Psoas muscle (tissue), 8 donors: ENCODE results near the gene RMDN2. TPM values are rescaled to one million over a fixed set of nuclear protein-coding genes. Genes with fewer than 3 reads are reported as not detected.

Experiments
- ATAC-seq, 4 donors: fragments of 200-7000 bp; cut with Tn5 transposase; one replicate each; pipeline ENCODE4 v1.9.1; 2020; ENCODE audit warnings: moderate library complexity in 3 of 4, mild to moderate bottlenecking in 2 of 4
- DNase-seq, 2 donors: peaks; one replicate each; pipeline ENCODE4 v3.0.0-alpha.2; 2020
- H3K27ac ChIP-seq: fragments of 200-600 bp; one replicate; pipeline ENCODE4 v1.8.0; 2022
- H3K27me3 ChIP-seq, 3 donors: fragments of 200-600 bp in 1 of 3; one replicate each; pipeline versions ENCODE4 v1.6.1 to v1.8.0; 2013 to 2022; ENCODE audit warnings: low read length in 2 of 3, mild to moderate bottlenecking in 2 of 3, moderate library complexity in 1 of 3; ENCODE audit not compliant: insufficient read depth in 3 of 3
- H3K36me3 ChIP-seq, 2 donors: fragments of 200-600 bp in 1 of 2; one replicate each; pipeline versions ENCODE4 v1.6.1 to v1.8.0; 2013 to 2022; ENCODE audit warnings: low read depth in 1 of 2, mild to moderate bottlenecking in 1 of 2, moderate library complexity in 1 of 2; ENCODE audit not compliant: insufficient read depth in 1 of 2
- H3K4me1 ChIP-seq: fragments of 200-600 bp; one replicate; pipeline ENCODE4 v1.8.0; 2022
- H3K4me3 ChIP-seq: fragments of 200-600 bp; one replicate; pipeline ENCODE4 v1.8.0; 2022; ENCODE audit warnings: mild to moderate bottlenecking
- H3K9me3 ChIP-seq: fragments of 200-600 bp; one replicate; pipeline ENCODE4 v1.8.0; 2022
- CTCF ChIP-seq: fragments of 200-600 bp; IDR thresholded peaks from one replicate; pipeline ENCODE4 v1.8.0; 2022; ENCODE audit warnings: antibody characterized with exemption
- WGBS, 3 donors: extraction: QIAGEN DNeasy Blood & Tissue Kit; methylation state at CpG; one replicate each; pipeline versions ENCODE4 v1.1.6 to v1.1.7; 2013; 5-methylcytosine and 5-hydroxymethylcytosine counted together
- intact Hi-C, 2 donors: fragments of 100-400 bp; cut with DNase I; formaldehyde crosslinking; loops; one replicate each; pipeline versions ENCODE4 v1.11.0 to v1.14.2; 2022
- polyA plus RNA-seq, 3 donors: library from polyadenylated mRNA; stranded (reverse); fragments of 200-250 nt; gene quantifications; one replicate each; pipeline ENCODE4 v1.2.3, GENCODE V29; 2013
- total RNA-seq, 4 donors: library from RNA; stranded (reverse); fragmentation: NEBNext Ultra II Directional in 2 of 4; extraction: Animal tissue kit (Norgen Biotek cat#: 25700) in 2 of 4; gene quantifications; one replicate each; pipeline versions ENCODE4 v1.2.1 to v1.2.4, GENCODE V29; 2021 to 2023
- donor health status: healthy with polysubstance abuse.
- donor health status: DM: no; HTN: no; CAD: no; lungs with moderate emphysema.
- donor health status: Bipolar disorder and iron deficiency.
- donor health status: healthy.
- donor health status: DM: yes; HTN: yes; CAD: no.
- donor health status: DM: no; HTN: no; CAD: no.
- donor health status: DM: no; HTN: no; CAD: no.
- donor health status: DM: yes; HTN: yes; CAD: no.

Gene RMDN2
- total and polyA plus RNA-seq, 7 donors: 2.1 to 5.5 (median 3.5) TPM

GRCh38 chr2:37898448-37898847 lies 26.6 kb upstream of the RMDN2 start:
- no peak overlapping the region for H3K4me3 ChIP-seq
- intact Hi-C loops: loop anchor here in 1 of 2 donors (10.0 kb wide), 1 partner anchor 366 kb away; no protein-coding TSS in a partner anchor
- no peak for TF ChIP-seq CTCF
- no peaks in the 10 kb centered on the region for H3K27me3 ChIP-seq
- no peak overlapping the region for H3K27ac ChIP-seq
- H3K9me3 ChIP-seq: no peaks in the 10 kb centered on the region
- ATAC-seq (no peak), DNase-seq (no peak)
- no peaks in the 10 kb centered on the region for H3K4me1 ChIP-seq
- no peaks in the 10 kb centered on the region for H3K36me3 ChIP-seq

- Histone ChIP-seq H3K4me1 (no peaks in the 10 kb centered on the region), H3K27ac (no peak overlapping the region), H3K9me3 (no peaks in the 10 kb centered on the region), H3K4me3 (no peak overlapping the region), H3K27me3 (no peaks in the 10 kb centered on the region), H3K36me3 (no peaks in the 10 kb centered on the region)
- no peak for ATAC-seq
- intact Hi-C loops: no loop called here
- no peak for DNase-seq
- no peak for TF ChIP-seq CTCF
These were observed 22.1 kb upstream of the RMDN2 start for GRCh38 chr2:37902991-37903390.

- intact Hi-C loops: no loop called here
- no peaks in the 10 kb centered on the region for H3K36me3 ChIP-seq
- no peak for ATAC-seq
- 84 to 92% (median 90%) methylated on average over 3 of the region's 3 CpGs for WGBS, 3 donors
- no peak overlapping the region for H3K4me3 ChIP-seq
- no peaks in the 10 kb centered on the region for H3K27me3 ChIP-seq
- H3K4me1 ChIP-seq: no peaks in the 10 kb centered on the region
- no peak for TF ChIP-seq CTCF
- no peaks in the 10 kb centered on the region for H3K9me3 ChIP-seq
- no peak overlapping the region for H3K27ac ChIP-seq
- no peak for DNase-seq
These were observed 20.7 kb upstream of the RMDN2 start for GRCh38 chr2:37904425-37904824.

- WGBS, 3 donors: 64 to 77% (median 65%) methylated on average over 5 of the region's 5 CpGs
- no peak overlapping the region for H3K27ac ChIP-seq
- DNase-seq (no peak), ATAC-seq (no peak)
- no peaks in the 10 kb centered on the region for H3K27me3 ChIP-seq
- no peak overlapping the region for H3K4me3 ChIP-seq
- H3K36me3 ChIP-seq: no peaks in the 10 kb centered on the region
- intact Hi-C loops: no loop called here
- TF ChIP-seq CTCF: no peak
- no peaks in the 10 kb centered on the region for H3K9me3 ChIP-seq
- H3K4me1 ChIP-seq: no peaks in the 10 kb centered on the region
These were observed 20.1 kb upstream of the RMDN2 start for GRCh38 chr2:37904993-37905392.

- 71 to 76% (median 75%) methylated on average over 2 of the region's 2 CpGs for WGBS, 3 donors
- no peak for TF ChIP-seq CTCF
- Histone ChIP-seq H3K9me3 (no peaks in the 10 kb centered on the region), H3K4me1 (no peaks in the 10 kb centered on the region), H3K27ac (no peak overlapping the region), H3K36me3 (no peaks in the 10 kb centered on the region), H3K4me3 (no peak overlapping the region), H3K27me3 (no peaks in the 10 kb centered on the region)
- intact Hi-C loops: no loop called here
- ATAC-seq: no peak
- no peak for DNase-seq
These were observed 19.0 kb upstream of the RMDN2 start for GRCh38 chr2:37906131-37906530.
